ENCODE data around the gene SPDYE3.

Gene SPDYE3

DNA sequence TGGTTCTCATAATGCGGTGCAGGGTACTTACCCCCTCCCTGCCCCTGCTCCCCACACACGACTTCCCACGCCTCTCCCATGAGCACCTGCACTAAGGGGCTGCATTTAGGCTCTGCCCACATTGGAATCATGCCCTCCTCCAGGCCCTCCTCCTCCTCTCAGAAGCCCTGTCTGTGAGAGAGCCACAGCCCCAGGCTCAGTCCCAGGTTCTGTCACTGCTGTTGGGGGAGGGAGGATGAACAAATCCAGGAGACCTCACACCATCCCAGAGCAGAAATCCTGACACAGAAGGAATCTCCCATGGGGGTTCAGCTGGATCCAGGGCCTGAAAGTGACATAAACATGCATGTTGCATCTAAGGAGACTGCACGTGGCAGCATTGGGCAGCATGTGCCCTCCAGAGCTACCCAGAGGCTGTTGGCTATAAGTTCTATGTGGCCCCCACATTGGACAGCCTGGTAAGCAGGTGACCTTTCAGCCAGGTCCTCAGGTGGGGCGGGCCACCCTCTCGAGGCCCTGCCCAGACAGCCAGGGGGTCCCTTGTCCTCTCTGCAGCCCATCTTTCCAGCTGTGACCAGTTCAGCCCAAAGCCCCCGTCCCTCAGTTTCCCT, 64.2 kb downstream of the SPDYE3 start:
- no peak for DNase-seq (ENCODE audit: low read depth)
- TF ChIP-seq, protein P1, sequence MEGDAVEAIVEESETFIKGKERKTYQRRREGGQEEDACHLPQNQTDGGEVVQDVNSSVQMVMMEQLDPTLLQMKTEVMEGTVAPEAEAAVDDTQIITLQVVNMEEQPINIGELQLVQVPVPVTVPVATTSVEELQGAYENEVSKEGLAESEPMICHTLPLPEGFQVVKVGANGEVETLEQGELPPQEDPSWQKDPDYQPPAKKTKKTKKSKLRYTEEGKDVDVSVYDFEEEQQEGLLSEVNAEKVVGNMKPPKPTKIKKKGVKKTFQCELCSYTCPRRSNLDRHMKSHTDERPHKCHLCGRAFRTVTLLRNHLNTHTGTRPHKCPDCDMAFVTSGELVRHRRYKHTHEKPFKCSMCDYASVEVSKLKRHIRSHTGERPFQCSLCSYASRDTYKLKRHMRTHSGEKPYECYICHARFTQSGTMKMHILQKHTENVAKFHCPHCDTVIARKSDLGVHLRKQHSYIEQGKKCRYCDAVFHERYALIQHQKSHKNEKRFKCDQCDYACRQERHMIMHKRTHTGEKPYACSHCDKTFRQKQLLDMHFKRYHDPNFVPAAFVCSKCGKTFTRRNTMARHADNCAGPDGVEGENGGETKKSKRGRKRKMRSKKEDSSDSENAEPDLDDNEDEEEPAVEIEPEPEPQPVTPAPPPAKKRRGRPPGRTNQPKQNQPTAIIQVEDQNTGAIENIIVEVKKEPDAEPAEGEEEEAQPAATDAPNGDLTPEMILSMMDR (IDR thresholded peaks at IDR 0.05; ENCODE audit: low read depth, low read length, missing control alignments) = no peak
- H3K4me3 ChIP-seq (ENCODE audit: low read depth, low read length) = no peak overlapping the region
